B cell (primary cell): Measurements from ENCODE around the gene FATE1. TPM values are rescaled to one million over a fixed set of nuclear protein-coding genes. Genes with fewer than 3 reads are reported as not detected.
A peak's percentile ranks its signal among the peaks of the same experiment; 100 is the strongest.

Source experiments
- ATAC-seq: fragments of 200-7000 bp; cut with Tn5 transposase; one replicate; pipeline ENCODE4 v1.10.0; 2021; ENCODE audit warnings: low read depth, mild to moderate bottlenecking, moderate number of reproducible peaks, moderate library complexity
- CTCF ChIA-PET: fragments of 350-600 bp; sonication (Branson Sonifier 250); formaldehyde crosslinking; loops from one replicate; lab custom pipeline; 2021; ENCODE audit warnings: antibody characterized with exemption, inconsistent platforms; lab: Charles Lee
- POLR2A ChIA-PET: fragments of 350-600 bp; sonication (Branson Sonifier 250); formaldehyde crosslinking; loops from one replicate; lab custom pipeline; 2021; ENCODE audit warnings: antibody characterized with exemption; lab: Charles Lee
- DNase-seq: peaks from one replicate; pipeline ENCODE4 v3.0.0; 2013
- H2AFZ ChIP-seq: 2 replicates; pipeline ENCODE4 v1.6.1; 2012; ENCODE audit warnings: mild to moderate bottlenecking, low read depth, low read length; ENCODE audit not compliant: insufficient read depth, poor library complexity, severe bottlenecking
- H3K27ac ChIP-seq, 2 donors: 1 replicate in 1 of 2; 2 replicates in 1 of 2; pipeline ENCODE4 v1.5.1; 2012 to 2013; ENCODE audit warnings: low read length in 2 of 2, mild to moderate bottlenecking in 2 of 2, moderate library complexity in 1 of 2
- H3K27me3 ChIP-seq, 4 experiments: fragments of 200-600 bp in 1 of 4; sonication (generic) in 1 of 4; replicated peaks in 1 of 4; 1 replicate in 2 of 4; 2 replicates in 2 of 4; pipeline versions ENCODE4 v1.6.1 to v1.7.0; 2013 to 2016; ENCODE audit warnings: low read length in 3 of 4, mild to moderate bottlenecking in 2 of 4, mixed read lengths in 1 of 4, moderate library complexity in 1 of 4; ENCODE audit not compliant: insufficient read depth in 4 of 4, control insufficient read depth in 3 of 4; ENCODE audit errors: control extremely low read depth in 1 of 4
- H3K36me3 ChIP-seq, 2 experiments: replicated peaks in 1 of 2; 1 replicate in 1 of 2; 2 replicates in 1 of 2; pipeline versions ENCODE4 v1.6.1 to v1.7.1; 2013; ENCODE audit warnings: low read length in 1 of 2; ENCODE audit not compliant: insufficient read depth in 2 of 2, control insufficient read depth in 1 of 2; ENCODE audit errors: control extremely low read depth in 1 of 2, extremely low read depth in 1 of 2
- H3K4me1 ChIP-seq, 2 donors: fragments of 200-600 bp in 1 of 2; sonication (generic) in 1 of 2; 1 replicate in 1 of 2; 2 replicates in 1 of 2; pipeline versions ENCODE4 v1.5.1 to v1.6.1; 2013 to 2017; ENCODE audit warnings: low read length in 2 of 2; ENCODE audit not compliant: control insufficient read depth in 2 of 2, insufficient read depth in 2 of 2
- H3K4me2 ChIP-seq: replicated peaks from 2 replicates; pipeline ENCODE3; 2012; ENCODE audit warnings: mild to moderate bottlenecking, low read depth, low read length; ENCODE audit not compliant: poor library complexity, severe bottlenecking
- H3K4me3 ChIP-seq, 5 experiments: fragments of 200-600 bp in 1 of 5; sonication (generic) in 1 of 5; 1 replicate in 3 of 5; 2 replicates in 2 of 5; pipeline versions ENCODE4 v1.5.1 to v1.7.0; 2011 to 2016; ENCODE audit warnings: low read length in 4 of 5, mild to moderate bottlenecking in 4 of 5, low read depth in 2 of 5, control low read depth in 1 of 5, moderate library complexity in 1 of 5; ENCODE audit not compliant: insufficient read depth in 1 of 5; ENCODE audit errors: control extremely low read depth in 1 of 5, extremely low read depth in 1 of 5
- H3K79me2 ChIP-seq: fragments of 200-600 bp; sonication (generic); one replicate; pipeline ENCODE4 v1.6.0; 2016; ENCODE audit warnings: low read length; ENCODE audit not compliant: control insufficient read depth, insufficient read depth
- H3K9ac ChIP-seq: fragments of 200-600 bp; sonication (generic); 2 replicates; pipeline ENCODE4 v1.6.1; 2017; ENCODE audit warnings: mild to moderate bottlenecking, low read length, moderate library complexity
- H3K9me3 ChIP-seq, 3 donors: one replicate each; pipeline versions ENCODE4 v1.6.1 to v1.7.1; 2013; ENCODE audit warnings: low read length in 2 of 3; ENCODE audit not compliant: control insufficient read depth in 2 of 3, insufficient read depth in 1 of 3; ENCODE audit errors: control extremely low read depth in 1 of 3
- H4K20me1 ChIP-seq: 2 replicates; pipeline ENCODE4 v1.6.0; 2012; ENCODE audit warnings: mild to moderate bottlenecking, low read length; ENCODE audit not compliant: insufficient read depth, control insufficient read depth, poor library complexity, severe bottlenecking
- H3K27ac Mint-ChIP-seq: one replicate; pipeline ENCODE4 v1.8.0; 2021; ENCODE audit warnings: mixed read lengths
- H3K27me3 Mint-ChIP-seq: one replicate; pipeline ENCODE4 v1.8.0; 2021; ENCODE audit warnings: mixed read lengths
- H3K4me1 Mint-ChIP-seq: one replicate; pipeline ENCODE4 v1.8.0; 2021; ENCODE audit warnings: mixed read lengths
- H3K4me3 Mint-ChIP-seq: one replicate; pipeline ENCODE4 v1.8.0; 2021; ENCODE audit warnings: mixed read lengths
- H3K9me3 Mint-ChIP-seq: one replicate; pipeline ENCODE4 v1.8.0; 2022; ENCODE audit warnings: mixed read lengths; ENCODE audit not compliant: insufficient read depth
- EZH2 ChIP-seq: IDR thresholded peaks from 2 replicates; pipeline ENCODE4 v1.6.1; 2012; ENCODE audit warnings: borderline replicate concordance, low read depth, mild to moderate bottlenecking, moderate library complexity, low read length; ENCODE audit not compliant: insufficient read depth, poor library complexity, severe bottlenecking
- WGBS: methylation state at CpG from one replicate; pipeline ENCODE4 v1.1.5; 2013; ENCODE audit warnings: missing lambda C conversion rate; ENCODE audit not compliant: insufficient coverage; 5-methylcytosine and 5-hydroxymethylcytosine counted together
- intact Hi-C: fragments of 100-400 bp; cut with micrococcal nuclease; formaldehyde crosslinking; loops from one replicate; pipeline ENCODE4 v1.10.0; 2022
- polyA plus RNA-seq: library from polyadenylated mRNA; depleted of rRNA; stranded (reverse); fragments of >200 nt; gene quantifications from 2 replicates; pipeline ENCODE4 v1.2.3, GENCODE V29; 2012
- total RNA-seq, 2 donors: library from RNA; stranded (reverse); fragments of 120-200 nt in 1 of 2; gene quantifications; 1 replicate in 1 of 2; 2 replicates in 1 of 2; pipeline versions ENCODE4 v1.2.3 to v1.2.4, GENCODE V29; 2013 to 2022
- TF ChIP-seq, protein P1 (sequence below): fragments of 200-600 bp; IDR thresholded peaks from one replicate; pipeline ENCODE4 v1.8.0; 2022; ENCODE audit warnings: antibody characterized with exemption, mild to moderate bottlenecking

Gene FATE1
- total and polyA plus RNA-seq, 2 donors (not counting 1 experiment from before 2014, with no cell fraction given): not detected

DNA sequence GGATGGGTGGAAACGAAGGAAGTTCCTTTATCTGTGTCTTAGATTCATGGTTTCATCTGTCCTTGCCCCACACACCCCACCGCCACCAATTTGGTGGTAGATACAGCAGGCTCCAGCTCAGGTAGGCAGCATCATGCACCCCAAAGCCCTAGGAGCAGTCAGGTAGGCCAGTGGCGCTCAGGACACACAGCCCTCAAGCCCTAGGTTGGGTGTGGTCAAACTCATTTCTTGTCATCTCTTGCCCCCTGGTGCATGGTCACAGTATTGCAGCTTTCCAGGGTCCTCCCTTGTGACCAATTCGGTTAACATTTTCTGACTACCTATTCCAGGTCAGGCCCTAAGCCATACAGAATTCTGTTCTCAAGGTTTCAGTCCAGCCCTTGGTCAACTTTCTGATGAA lies 35.0 kb upstream of the FATE1 start:
- Mint-ChIP-seq H3K27me3 (peaks cover 4% of the 10 kb centered on the region), H3K9me3 (no peaks in the 10 kb centered on the region), H3K27ac (no peak overlapping the region), H3K4me1 (no peaks in the 10 kb centered on the region), H3K4me3 (no peak overlapping the region)
- H3K36me3 ChIP-seq: no peaks in the 10 kb centered on the region
- CTCF ChIA-PET: interaction anchor here (0.9 to 1.3 kb wide), 3 partner anchors 529 to 909 kb away, joined by 3 to 6 read pairs (median 4); no protein-coding TSS in a partner anchor
- H3K4me3 ChIP-seq: no peak overlapping the region
- peak; percentile 31 for DNase-seq
- H3K9me3 ChIP-seq: no peaks in the 10 kb centered on the region
- no peak overlapping the region for H2AFZ ChIP-seq
- ATAC-seq: no peak
- no peak overlapping the region for H3K9ac ChIP-seq
- intact Hi-C loops: no loop called here
- H3K4me2 ChIP-seq: no peak overlapping the region
- WGBS: 28% methylated on average over 2 of the region's 4 CpGs
- TF ChIP-seq EZH2: no peak
- TF ChIP-seq, protein P1, sequence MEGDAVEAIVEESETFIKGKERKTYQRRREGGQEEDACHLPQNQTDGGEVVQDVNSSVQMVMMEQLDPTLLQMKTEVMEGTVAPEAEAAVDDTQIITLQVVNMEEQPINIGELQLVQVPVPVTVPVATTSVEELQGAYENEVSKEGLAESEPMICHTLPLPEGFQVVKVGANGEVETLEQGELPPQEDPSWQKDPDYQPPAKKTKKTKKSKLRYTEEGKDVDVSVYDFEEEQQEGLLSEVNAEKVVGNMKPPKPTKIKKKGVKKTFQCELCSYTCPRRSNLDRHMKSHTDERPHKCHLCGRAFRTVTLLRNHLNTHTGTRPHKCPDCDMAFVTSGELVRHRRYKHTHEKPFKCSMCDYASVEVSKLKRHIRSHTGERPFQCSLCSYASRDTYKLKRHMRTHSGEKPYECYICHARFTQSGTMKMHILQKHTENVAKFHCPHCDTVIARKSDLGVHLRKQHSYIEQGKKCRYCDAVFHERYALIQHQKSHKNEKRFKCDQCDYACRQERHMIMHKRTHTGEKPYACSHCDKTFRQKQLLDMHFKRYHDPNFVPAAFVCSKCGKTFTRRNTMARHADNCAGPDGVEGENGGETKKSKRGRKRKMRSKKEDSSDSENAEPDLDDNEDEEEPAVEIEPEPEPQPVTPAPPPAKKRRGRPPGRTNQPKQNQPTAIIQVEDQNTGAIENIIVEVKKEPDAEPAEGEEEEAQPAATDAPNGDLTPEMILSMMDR: peak; percentile 33
- H3K4me1 ChIP-seq: no peaks in the 10 kb centered on the region
- H3K27ac ChIP-seq: no peak overlapping the region
- no peaks in the 10 kb centered on the region for H3K79me2 ChIP-seq
- H4K20me1 ChIP-seq: no peaks in the 10 kb centered on the region
- H3K27me3 ChIP-seq: peaks cover 0 to 3% (median 0%) of the 10 kb centered on the region in 4 experiments
- POLR2A ChIA-PET: no interaction called here

DNA sequence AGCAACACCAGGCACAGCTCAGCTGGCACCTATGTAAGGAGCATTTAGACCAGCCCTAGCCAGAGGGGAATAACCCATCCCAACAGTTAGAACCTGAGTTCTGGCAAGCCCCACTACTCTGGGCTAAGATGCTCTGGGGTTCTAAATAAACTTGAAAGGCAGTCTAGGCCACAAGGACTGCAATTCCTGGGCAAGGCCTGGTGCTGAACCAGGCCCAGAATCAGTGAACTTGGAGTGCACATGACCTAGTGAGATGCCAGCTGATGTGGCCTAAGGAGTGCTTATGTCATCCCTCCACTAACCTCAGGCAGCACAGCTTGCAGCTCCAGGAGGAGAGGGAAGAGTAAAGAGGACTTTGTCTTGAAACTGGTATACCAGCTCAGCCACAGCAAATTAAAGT lies 28.2 kb upstream of the FATE1 start:
- no peak overlapping the region for H3K9ac ChIP-seq
- TF ChIP-seq, protein P1: no peak
- TF ChIP-seq EZH2: no peak
- no peak overlapping the region for H3K27ac ChIP-seq
- H3K4me2 ChIP-seq: no peak overlapping the region
- no peak overlapping the region for H3K4me3 ChIP-seq
- no peaks in the 10 kb centered on the region for H3K36me3 ChIP-seq
- Mint-ChIP-seq H3K4me3 (no peak overlapping the region), H3K4me1 (no peaks in the 10 kb centered on the region), H3K27ac (no peak overlapping the region), H3K27me3 (peaks cover 4% of the 10 kb centered on the region), H3K9me3 (no peaks in the 10 kb centered on the region)
- peaks cover 0 to 3% (median 0%) of the 10 kb centered on the region in 4 experiments for H3K27me3 ChIP-seq
- no peaks in the 10 kb centered on the region for H3K4me1 ChIP-seq
- ATAC-seq (no peak), DNase-seq (no peak)
- H2AFZ ChIP-seq: no peak overlapping the region
- no peaks in the 10 kb centered on the region for H3K9me3 ChIP-seq
- no peaks in the 10 kb centered on the region for H4K20me1 ChIP-seq
- ChIA-PET CTCF (no interaction called here), POLR2A (no interaction called here)
- no peaks in the 10 kb centered on the region for H3K79me2 ChIP-seq
- intact Hi-C loops: no loop called here
